ENCODE measurements around the gene MRPL27. TPM values are rescaled to one million over a fixed set of nuclear protein-coding genes. Genes with fewer than 3 reads are reported as not detected.

Gene MRPL27
- total RNA-seq, 1 experiment from 2014 or later, result 66.7 TPM

DNA sequence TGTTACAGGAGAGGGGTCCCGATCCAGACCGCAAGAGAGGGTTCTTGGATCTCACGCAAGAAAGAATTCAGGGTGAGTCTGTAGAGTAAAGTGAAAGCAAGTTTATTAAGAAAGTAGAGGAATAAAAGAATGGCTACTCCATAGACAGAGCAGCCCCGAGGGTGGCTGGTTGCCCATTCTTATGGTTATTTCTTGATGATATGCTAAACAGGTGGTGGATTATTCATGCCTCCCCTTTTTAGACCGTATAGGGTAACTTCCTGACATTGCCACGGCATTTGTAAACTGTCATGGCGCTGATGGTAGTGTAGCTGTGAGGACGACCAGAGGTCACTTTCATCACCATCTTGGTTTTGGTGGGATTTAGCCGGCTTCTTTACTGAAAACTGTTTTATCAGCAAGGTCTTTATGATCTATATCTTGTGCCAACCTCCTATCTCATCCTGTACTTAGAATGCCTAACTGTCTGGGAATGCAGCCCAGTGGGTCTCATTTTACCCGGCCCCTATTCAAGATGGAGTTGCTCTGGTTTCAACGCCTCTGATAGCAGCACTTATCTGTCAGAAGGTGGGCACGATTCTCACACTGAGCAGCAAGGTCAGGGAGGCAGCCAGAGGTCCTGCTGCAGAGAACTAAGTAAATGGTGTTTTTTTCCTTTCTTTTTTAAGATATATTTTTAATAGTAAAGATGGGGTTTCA, 53.5 kb downstream of the MRPL27 start:
- DNase-seq (ENCODE audit: extremely low read depth, low read depth), result no peak

DNA sequence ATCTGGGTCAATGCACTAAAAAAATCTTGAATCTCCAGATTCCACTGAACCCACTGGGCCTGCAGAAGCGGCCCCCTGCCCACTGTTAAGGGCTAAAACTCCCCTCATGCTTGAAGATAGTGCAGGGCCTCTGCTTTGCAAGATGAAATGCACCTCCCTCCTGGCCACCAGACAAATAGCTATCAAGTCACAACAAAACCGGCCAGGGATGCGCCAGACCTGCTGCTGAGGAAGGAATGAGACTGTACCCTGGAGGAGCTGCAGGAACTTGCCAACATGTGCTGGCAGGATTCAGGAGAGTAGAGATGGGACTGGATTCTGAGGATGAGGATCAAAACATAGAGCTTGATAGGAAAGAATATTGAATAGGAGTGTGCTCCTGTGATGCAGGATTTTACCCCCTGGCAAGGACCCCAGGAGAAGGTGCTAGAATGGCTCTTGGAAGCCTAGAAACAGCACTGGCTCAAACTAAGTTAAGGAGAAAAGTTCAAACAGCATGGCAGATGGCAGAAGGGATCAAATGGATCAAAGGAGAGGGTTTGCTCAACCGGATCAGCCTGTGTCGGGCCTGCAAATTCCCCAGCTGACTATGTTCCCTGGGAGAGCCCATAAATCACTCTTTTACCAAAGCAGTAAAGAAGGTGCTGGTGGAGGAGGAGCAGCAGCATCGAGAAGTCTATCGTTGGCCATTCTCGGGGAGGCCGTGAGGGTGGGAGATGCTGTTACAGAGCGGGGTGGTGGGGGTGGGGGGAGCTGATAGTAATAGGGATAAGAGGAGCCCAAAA, 54.3 kb downstream of the MRPL27 start:
- no peak for DNase-seq (ENCODE audit: extremely low read depth, low read depth)

Small RNA genes lying within 50 kb of the gene (small RNA-seq; reads per million reads assigned to genes)
- 0 reads per million in 2 experiments for gene RF00019

Other genes with a start within 250 kb of the MRPL27 start
- not detected in 2 replicates for gene SAMD14, start 243.0 kb downstream of the MRPL27 start, total RNA-seq (2014; rRNA removed; shearing (Covaris generic))
- 38.9 and 40.6 TPM in 2 replicates for gene PPP1R9B, start 222.5 kb downstream of the MRPL27 start, total RNA-seq (2014; rRNA removed; shearing (Covaris generic))
- not detected in 2 replicates for gene SGCA, start 207.2 kb downstream of the MRPL27 start, total RNA-seq (2014; rRNA removed; shearing (Covaris generic))
- 0.66 and 1.2 TPM in 2 replicates for gene COL1A1, start 171.6 kb downstream of the MRPL27 start, total RNA-seq (2014; rRNA removed; shearing (Covaris generic))
- 0.52 and 1.4 TPM in 2 replicates for gene TMEM92, start 98.7 kb downstream of the MRPL27 start, total RNA-seq (2014; rRNA removed; shearing (Covaris generic))
- 19.6 and 21.0 TPM in 2 replicates for gene XYLT2, start 27.1 kb downstream of the MRPL27 start, total RNA-seq (2014; rRNA removed; shearing (Covaris generic))
- gene EME1, start within 50 bp of the MRPL27 start, total RNA-seq (2014; rRNA removed; shearing (Covaris generic)), result 8.4 and 14.1 TPM in 2 replicates
- gene LRRC59, start 24.3 kb upstream of the MRPL27 start, total RNA-seq (2014; rRNA removed; shearing (Covaris generic)), result 165 and 175 TPM in 2 replicates
- 10.4 and 11.7 TPM in 2 replicates for gene ACSF2, start 53.0 kb upstream of the MRPL27 start, total RNA-seq (2014; rRNA removed; shearing (Covaris generic))
- gene CHAD, start 95.7 kb upstream of the MRPL27 start, total RNA-seq (2014; rRNA removed; shearing (Covaris generic)), result not detected in 2 replicates
- 28.8 and 33.9 TPM in 2 replicates for gene RSAD1, start 105.7 kb upstream of the MRPL27 start, total RNA-seq (2014; rRNA removed; shearing (Covaris generic))
- gene MYCBPAP, start 135.3 kb upstream of the MRPL27 start, total RNA-seq (2014; rRNA removed; shearing (Covaris generic)), result 0.89 and 1.0 TPM in 2 replicates
- gene EPN3, start 159.6 kb upstream of the MRPL27 start, total RNA-seq (2014; rRNA removed; shearing (Covaris generic)), result 0.02 TPM in 1 of 2 replicates, not detected in the other
- 73.6 and 82.8 TPM in 2 replicates for gene SPATA20, start 174.0 kb upstream of the MRPL27 start, total RNA-seq (2014; rRNA removed; shearing (Covaris generic))
- gene CACNA1G, start 187.5 kb upstream of the MRPL27 start, total RNA-seq (2014; rRNA removed; shearing (Covaris generic)), result 0.06 and 0.07 TPM in 2 replicates